NT2/D1 (cell line): ENCODE data around the gene HEXB.

ENCODE experiments used
- YY1 ChIP-seq: IDR thresholded peaks from 2 replicates; pipeline ENCODE4 v1.6.1; 2011; ENCODE audit not compliant: insufficient read length, insufficient read depth
- ZNF274 ChIP-seq: IDR thresholded peaks from 2 replicates; pipeline ENCODE4 v1.6.1; 2011; ENCODE audit warnings: mild to moderate bottlenecking, low read depth, low read length

- TF ChIP-seq YY1 (no peak), ZNF274 (no peak)
These were observed 45.8 kb upstream of the HEXB start for GRCh38 chr5:74638970-74639806.
